Psoas muscle (tissue), 8 donors: Measurements from ENCODE around the gene CFLAR. TPM values are rescaled to one million over a fixed set of nuclear protein-coding genes. Genes with fewer than 3 reads are reported as not detected.

Experiments used
- ATAC-seq, 4 donors: fragments of 200-7000 bp; cut with Tn5 transposase; one replicate each; pipeline ENCODE4 v1.9.1; 2020; ENCODE audit warnings: moderate library complexity in 3 of 4, mild to moderate bottlenecking in 2 of 4
- DNase-seq, 2 donors: peaks; one replicate each; pipeline ENCODE4 v3.0.0-alpha.2; 2020
- H3K27ac ChIP-seq: fragments of 200-600 bp; one replicate; pipeline ENCODE4 v1.8.0; 2022
- H3K27me3 ChIP-seq, 3 donors: fragments of 200-600 bp in 1 of 3; one replicate each; pipeline versions ENCODE4 v1.6.1 to v1.8.0; 2013 to 2022; ENCODE audit warnings: low read length in 2 of 3, mild to moderate bottlenecking in 2 of 3, moderate library complexity in 1 of 3; ENCODE audit not compliant: insufficient read depth in 3 of 3
- H3K36me3 ChIP-seq, 2 donors: fragments of 200-600 bp in 1 of 2; one replicate each; pipeline versions ENCODE4 v1.6.1 to v1.8.0; 2013 to 2022; ENCODE audit warnings: low read depth in 1 of 2, mild to moderate bottlenecking in 1 of 2, moderate library complexity in 1 of 2; ENCODE audit not compliant: insufficient read depth in 1 of 2
- H3K4me1 ChIP-seq: fragments of 200-600 bp; one replicate; pipeline ENCODE4 v1.8.0; 2022
- H3K4me3 ChIP-seq: fragments of 200-600 bp; one replicate; pipeline ENCODE4 v1.8.0; 2022; ENCODE audit warnings: mild to moderate bottlenecking
- H3K9me3 ChIP-seq: fragments of 200-600 bp; one replicate; pipeline ENCODE4 v1.8.0; 2022
- CTCF ChIP-seq: fragments of 200-600 bp; IDR thresholded peaks from one replicate; pipeline ENCODE4 v1.8.0; 2022; ENCODE audit warnings: antibody characterized with exemption
- WGBS, 3 donors: extraction: QIAGEN DNeasy Blood & Tissue Kit; methylation state at CpG; one replicate each; pipeline versions ENCODE4 v1.1.6 to v1.1.7; 2013; 5-methylcytosine and 5-hydroxymethylcytosine counted together
- intact Hi-C, 2 donors: fragments of 100-400 bp; cut with DNase I; formaldehyde crosslinking; loops; one replicate each; pipeline versions ENCODE4 v1.11.0 to v1.14.2; 2022
- polyA plus RNA-seq, 3 donors: library from polyadenylated mRNA; stranded (reverse); fragments of 200-250 nt; gene quantifications; one replicate each; pipeline ENCODE4 v1.2.3, GENCODE V29; 2013
- total RNA-seq, 4 donors: library from RNA; stranded (reverse); fragmentation: NEBNext Ultra II Directional in 2 of 4; extraction: Animal tissue kit (Norgen Biotek cat#: 25700) in 2 of 4; gene quantifications; one replicate each; pipeline versions ENCODE4 v1.2.1 to v1.2.4, GENCODE V29; 2021 to 2023
- donor health status: healthy with polysubstance abuse.
- donor health status: DM: no; HTN: no; CAD: no; lungs with moderate emphysema.
- donor health status: Bipolar disorder and iron deficiency.
- donor health status: healthy.
- donor health status: DM: yes; HTN: yes; CAD: no.
- donor health status: DM: no; HTN: no; CAD: no.
- donor health status: DM: no; HTN: no; CAD: no.
- donor health status: DM: yes; HTN: yes; CAD: no.

Gene CFLAR
- total and polyA plus RNA-seq, 7 donors: 84.7 to 358 (median 340) TPM

- DNase-seq (no peak), ATAC-seq (peak in 1 of 4 donors; percentile 32)
- peaks cover 0 to 6% of the 10 kb centered on the region in 2 donors for H3K36me3 ChIP-seq
- H3K9me3 ChIP-seq: no peaks in the 10 kb centered on the region
- no peak overlapping the region for H3K4me3 ChIP-seq
- no peak overlapping the region for H3K27ac ChIP-seq
- no peak for TF ChIP-seq CTCF
- intact Hi-C loops: no loop called here
- no peaks in the 10 kb centered on the region for H3K4me1 ChIP-seq
- WGBS, 3 donors: 88 to 92% (median 91%) methylated on average over 12 of the region's 12 CpGs
- no peaks in the 10 kb centered on the region for H3K27me3 ChIP-seq
Measured at GRCh38 chr2:201208563-201209252, 92.7 kb downstream of the CFLAR start.

GRCh38 chr2:201215963-201216362 is 100.0 kb downstream of the CFLAR start:
- Histone ChIP-seq H3K36me3 (no peaks in the 10 kb centered on the region), H3K27ac (no peak overlapping the region), H3K27me3 (no peaks in the 10 kb centered on the region), H3K9me3 (no peaks in the 10 kb centered on the region), H3K4me1 (no peaks in the 10 kb centered on the region), H3K4me3 (no peak overlapping the region)
- no peak for TF ChIP-seq CTCF
- ATAC-seq: no peak
- DNase-seq: no peak
- WGBS, 3 donors: 92 to 97% (median 92%) methylated on average over 4 of the region's 4 CpGs
- intact Hi-C loops: no loop called here

- intact Hi-C loops: no loop called here
- WGBS, 3 donors: 93 to 95% (median 95%) methylated on average over 1 of the region's 1 CpG
- no peak for TF ChIP-seq CTCF
- H3K4me3 ChIP-seq: no peak overlapping the region
- ATAC-seq (no peak), DNase-seq (no peak)
- no peaks in the 10 kb centered on the region for H3K4me1 ChIP-seq
- no peaks in the 10 kb centered on the region for H3K36me3 ChIP-seq
- H3K9me3 ChIP-seq: no peaks in the 10 kb centered on the region
- no peak overlapping the region for H3K27ac ChIP-seq
- H3K27me3 ChIP-seq: no peaks in the 10 kb centered on the region
Measured at GRCh38 chr2:201216918-201217317, 101.0 kb downstream of the CFLAR start.

GRCh38 chr2:201218780-201219179 is 102.8 kb downstream of the CFLAR start:
- intact Hi-C loops: no loop called here
- no peak overlapping the region for H3K27ac ChIP-seq
- H3K36me3 ChIP-seq: no peaks in the 10 kb centered on the region
- WGBS, 3 donors: 71 to 83% (median 75%) methylated on average over 6 of the region's 6 CpGs
- TF ChIP-seq CTCF: no peak
- no peaks in the 10 kb centered on the region for H3K4me1 ChIP-seq
- ATAC-seq: peak; percentile 52 to 67 (median 56)
- no peak for DNase-seq
- H3K27me3 ChIP-seq: no peaks in the 10 kb centered on the region
- H3K9me3 ChIP-seq: no peaks in the 10 kb centered on the region
- no peak overlapping the region for H3K4me3 ChIP-seq
